HG03469 (cell line): Measurements from ENCODE around the gene DTX3L.

Experiments
- ATAC-seq: cut with Tn5 transposase; IDR thresholded peaks from one replicate; pipeline ENCODE4 v1.9.1; 2021; ENCODE audit warnings: mild to moderate bottlenecking, moderate library complexity, moderate number of reproducible peaks; ENCODE audit not compliant: unreplicated experiment

Gene DTX3L

GRCh38 chr3:122602011-122602710, 38.0 kb downstream of the DTX3L start:
- ATAC-seq = no peak

- ATAC-seq = no peak
Measured at GRCh38 chr3:122603056-122603455, 38.9 kb downstream of the DTX3L start.

GRCh38 chr3:122606330-122606729, 42.2 kb downstream of the DTX3L start:
- ATAC-seq = no peak

GRCh38 chr3:122608916-122609315, 44.8 kb downstream of the DTX3L start:
- no peak for ATAC-seq

- peak; percentile 87 for ATAC-seq
Measured at GRCh38 chr3:122609798-122610559, 45.8 kb downstream of the DTX3L start.

GRCh38 chr3:122612696-122613095, 48.6 kb downstream of the DTX3L start:
- no peak for ATAC-seq

GRCh38 chr3:122615303-122615702, 51.2 kb downstream of the DTX3L start:
- ATAC-seq = no peak

GRCh38 chr3:122618614-122619013, 54.5 kb downstream of the DTX3L start:
- no peak for ATAC-seq

- no peak for ATAC-seq
Measured at GRCh38 chr3:122619040-122619439, 54.9 kb downstream of the DTX3L start.

GRCh38 chr3:122620399-122620798, 56.3 kb downstream of the DTX3L start:
- no peak for ATAC-seq

GRCh38 chr3:122621112-122621511, 57.0 kb downstream of the DTX3L start:
- no peak for ATAC-seq

- no peak for ATAC-seq
Measured at GRCh38 chr3:122623031-122623829, 59.1 kb downstream of the DTX3L start.
